Measurements from ENCODE around the gene C1orf159. TPM values are rescaled to one million over a fixed set of nuclear protein-coding genes. Genes with fewer than 3 reads are reported as not detected.

C1orf159 gene
- total and polyA plus RNA-seq, 9 of the 15 experiments (the other 6 are each of a cell fraction or from before 2014, with no cell fraction given) = 0.28 to 54.9 (median 10.6) TPM

DNA sequence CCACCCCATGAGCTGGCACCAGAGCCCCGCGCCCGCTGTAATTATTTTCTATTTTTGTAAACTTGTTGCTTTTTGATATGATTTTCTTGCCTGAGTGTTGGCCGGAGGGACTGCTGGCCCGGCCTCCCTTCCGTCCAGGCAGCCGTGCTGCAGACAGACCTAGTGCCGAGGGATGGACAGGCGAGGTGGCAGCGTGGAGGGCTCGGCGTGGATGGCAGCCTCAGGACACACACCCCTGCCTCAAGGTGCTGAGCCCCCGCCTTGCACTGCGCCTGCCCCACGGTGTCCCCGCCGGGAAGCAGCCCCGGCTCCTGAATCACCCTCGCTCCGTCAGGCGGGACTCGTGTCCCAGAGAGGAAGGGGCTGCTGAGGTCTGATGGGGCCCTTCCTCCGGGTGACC is 60.9 kb downstream of the C1orf159 start:
- no peaks in the 10 kb centered on the region for H3K79me2 ChIP-seq (ENCODE audit: control insufficient read depth, insufficient read depth, low read length)
- no peak overlapping the region; a peak in 1 of 4 replicates for H3K9ac ChIP-seq (ENCODE audit: insufficient read depth in 1 of 2, low read depth in 2 of 2, low read length in 2 of 2)
- ChIA-PET POLR2A (interaction anchor here (0.8 kb wide), 1 partner anchor 58 kb away, joined by 3 read pairs; no protein-coding TSS in a partner anchor), CTCF (ENCODE audit: low intra/inter-chr PET ratio) (no interaction called here)
- no peak overlapping the region for H3K4me3 ChIP-seq
- in situ Hi-C loops (cut with MboI) = no loop called here
- no peak for FAIRE-seq
- H3K27ac ChIP-seq (ENCODE audit: extremely low read depth, low read depth, low read length) = no peak overlapping the region
- 92% methylated on average over 23 of the region's 23 CpGs for WGBS (ENCODE audit: insufficient coverage, low coverage, missing lambda C conversion rate)
- H2AFZ ChIP-seq (ENCODE audit: low read depth, low read length) = no peak overlapping the region
- H3K27me3 ChIP-seq (ENCODE audit: control insufficient read depth in 2 of 2, insufficient read depth in 2 of 2, low read length in 2 of 2) = no peaks in the 10 kb centered on the region
- peaks cover 17 to 60% of the 10 kb centered on the region in 2 experiments for H3K4me1 ChIP-seq (replicated peaks in 1 of 2; ENCODE audit: control insufficient read depth in 2 of 2, insufficient read depth in 2 of 2, low read length in 2 of 2)
- H3K9me3 ChIP-seq (replicated peaks; ENCODE audit: control insufficient read depth, insufficient read depth, low read depth, low read length) = no peaks in the 10 kb centered on the region
- DNase-seq (ENCODE audit: extremely low read depth in 1 of 4, low spot score in 3 of 4) = no peak
- no peaks in the 10 kb centered on the region for H4K20me1 ChIP-seq (replicated peaks; ENCODE audit: control insufficient read depth, insufficient read depth, low read length)
- TSS peak; percentile 53 for BruUV-seq (replicated peaks)
- H3K4me2 ChIP-seq (ENCODE audit: insufficient read depth, low read length) = no peak overlapping the region
- ATAC-seq = no peak
- H3K36me3 ChIP-seq (ENCODE audit: control insufficient read depth, insufficient read depth, low read length) = peaks cover 54% of the 10 kb centered on the region
- no peaks in the 10 kb centered on the region for H3K9me1 ChIP-seq (ENCODE audit: control insufficient read depth, insufficient read depth, low read length)
- TF ChIP-seq NFXL1 (CRISPR knock-in tag; IDR thresholded peaks at IDR 0.05) (no peak), TAF15 (IDR thresholded peaks at IDR 0.05; ENCODE audit: low read depth, low read length) (no peak), HIVEP1 (CRISPR knock-in tag; IDR thresholded peaks at IDR 0.05) (no peak), CHD2 (IDR thresholded peaks at IDR 0.05; ENCODE audit: low read depth, low read length) (no peak), GTF2A2 (tag; IDR thresholded peaks at IDR 0.05) (no peak), CREM (IDR thresholded peaks at IDR 0.05; ENCODE audit: low read depth) (no peak), MEF2A (IDR thresholded peaks at IDR 0.05; ENCODE audit: control insufficient read depth, low read depth, low read length) (no peak), ZNF76 (CRISPR knock-in tag; IDR thresholded peaks at IDR 0.05; ENCODE audit: borderline replicate concordance) (no peak), ZNF197 (CRISPR knock-in tag; IDR thresholded peaks at IDR 0.05; ENCODE audit: low read depth) (no peak), SMARCB1 (IDR thresholded peaks at IDR 0.05; ENCODE audit: insufficient read length, low read depth) (no peak)
- TF ChIP-seq, protein P1, sequence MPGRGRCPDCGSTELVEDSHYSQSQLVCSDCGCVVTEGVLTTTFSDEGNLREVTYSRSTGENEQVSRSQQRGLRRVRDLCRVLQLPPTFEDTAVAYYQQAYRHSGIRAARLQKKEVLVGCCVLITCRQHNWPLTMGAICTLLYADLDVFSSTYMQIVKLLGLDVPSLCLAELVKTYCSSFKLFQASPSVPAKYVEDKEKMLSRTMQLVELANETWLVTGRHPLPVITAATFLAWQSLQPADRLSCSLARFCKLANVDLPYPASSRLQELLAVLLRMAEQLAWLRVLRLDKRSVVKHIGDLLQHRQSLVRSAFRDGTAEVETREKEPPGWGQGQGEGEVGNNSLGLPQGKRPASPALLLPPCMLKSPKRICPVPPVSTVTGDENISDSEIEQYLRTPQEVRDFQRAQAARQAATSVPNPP (IDR thresholded peaks at IDR 0.05; ENCODE audit: borderline replicate concordance, insufficient read depth, insufficient read length) = no peak
- TF ChIP-seq, protein P2, sequence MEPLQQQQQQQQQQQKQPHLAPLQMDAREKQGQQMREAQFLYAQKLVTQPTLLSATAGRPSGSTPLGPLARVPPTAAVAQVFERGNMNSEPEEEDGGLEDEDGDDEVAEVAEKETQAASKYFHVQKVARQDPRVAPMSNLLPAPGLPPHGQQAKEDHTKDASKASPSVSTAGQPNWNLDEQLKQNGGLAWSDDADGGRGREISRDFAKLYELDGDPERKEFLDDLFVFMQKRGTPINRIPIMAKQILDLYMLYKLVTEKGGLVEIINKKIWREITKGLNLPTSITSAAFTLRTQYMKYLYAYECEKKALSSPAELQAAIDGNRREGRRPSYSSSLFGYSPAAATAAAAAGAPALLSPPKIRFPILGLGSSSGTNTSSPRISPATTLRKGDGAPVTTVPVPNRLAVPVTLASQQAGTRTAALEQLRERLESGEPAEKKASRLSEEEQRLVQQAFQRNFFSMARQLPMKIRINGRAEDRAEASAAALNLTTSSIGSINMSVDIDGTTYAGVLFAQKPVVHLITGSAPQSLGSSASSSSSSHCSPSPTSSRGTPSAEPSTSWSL (CRISPR knock-in tag; IDR thresholded peaks at IDR 0.05; ENCODE audit: borderline replicate concordance) = no peak
- intact Hi-C loops (cut with micrococcal nuclease) = no loop called here
